NCI-H2227 treated with DMSO at 0.1 percent for 48 hours (cell line): ENCODE measurements around the gene CLEC4M.
A peak's percentile ranks its signal among the peaks of the same experiment; 100 is the strongest.
"Not testable (repeated sequence)": the region's sequence is repeated elsewhere in the genome, so short reads cannot be mapped to it uniquely, and the experiment has no call there.

Experiments
- DNase-seq: peaks from one replicate; lab custom pipeline; 2025; lab: John Stamatoyannopoulos, UW

CLEC4M gene

GRCh38 chr19:7775761-7776160 is 12.7 kb downstream of the CLEC4M start:
- DNase-seq, result no peak

DNA sequence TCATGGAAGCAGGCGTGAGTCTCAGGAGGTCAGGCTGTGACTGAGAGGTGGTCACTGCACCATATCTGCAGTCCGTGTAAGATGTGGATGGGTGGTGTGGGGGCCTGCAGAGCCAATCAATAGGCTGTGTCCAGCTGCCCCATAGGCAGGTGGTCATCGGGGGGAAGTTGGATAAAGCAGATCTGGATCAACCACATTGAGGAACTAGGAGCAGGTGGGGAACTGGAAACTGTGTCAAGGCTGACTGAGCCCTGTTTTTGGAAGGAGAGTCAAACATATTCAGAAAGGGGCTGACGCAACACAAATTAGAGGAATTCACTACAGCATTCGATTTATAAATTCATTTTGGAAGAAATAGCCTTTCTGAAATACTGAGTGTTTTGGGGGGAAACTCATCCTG is 15.0 kb downstream of the CLEC4M start:
- DNase-seq, result no peak

GRCh38 chr19:7779631-7780486 is 16.8 kb downstream of the CLEC4M start:
- peak; percentile 15 for DNase-seq

DNA sequence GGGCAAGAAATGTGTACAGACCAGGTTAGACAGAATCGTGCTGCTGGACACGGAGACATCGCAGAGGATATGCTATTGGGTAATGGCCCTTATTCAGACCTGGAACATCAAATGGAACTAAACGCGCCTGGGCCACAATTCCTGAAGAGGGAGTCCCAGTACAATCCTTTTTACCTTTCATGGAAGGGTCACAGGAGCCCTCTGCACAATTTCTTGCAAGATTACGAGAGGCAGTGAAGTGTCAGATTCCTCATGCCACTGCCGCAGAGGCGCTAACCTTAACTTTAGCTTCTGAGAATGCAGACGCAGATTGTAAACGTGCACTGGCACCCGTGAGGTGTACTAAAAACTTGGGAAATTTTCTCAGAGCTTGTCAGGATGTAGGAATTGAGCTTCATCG is 18.1 kb downstream of the CLEC4M start:
- no peak for DNase-seq

DNA sequence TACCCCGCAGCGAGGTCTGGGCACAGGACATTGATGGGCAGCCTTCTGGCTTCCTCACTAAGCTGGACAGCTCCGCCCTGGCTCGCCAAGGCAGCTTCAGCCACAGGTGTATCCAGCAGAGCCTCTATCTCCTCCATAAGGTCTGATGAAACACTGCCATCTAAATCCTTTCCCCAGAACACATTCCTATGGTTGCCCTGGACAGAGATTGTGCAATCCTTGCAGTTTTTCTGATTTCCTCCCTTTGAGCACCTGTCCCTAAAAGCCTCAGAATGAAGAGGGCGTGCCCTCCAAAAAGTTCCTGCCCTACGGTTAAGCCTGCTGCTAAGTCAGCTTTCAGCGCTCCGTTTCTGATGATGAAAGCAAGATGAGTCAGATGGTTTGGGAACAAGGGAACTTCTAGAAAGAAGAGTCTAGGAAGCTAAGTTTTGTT is 21.0 kb downstream of the CLEC4M start:
- no peak for DNase-seq

DNA sequence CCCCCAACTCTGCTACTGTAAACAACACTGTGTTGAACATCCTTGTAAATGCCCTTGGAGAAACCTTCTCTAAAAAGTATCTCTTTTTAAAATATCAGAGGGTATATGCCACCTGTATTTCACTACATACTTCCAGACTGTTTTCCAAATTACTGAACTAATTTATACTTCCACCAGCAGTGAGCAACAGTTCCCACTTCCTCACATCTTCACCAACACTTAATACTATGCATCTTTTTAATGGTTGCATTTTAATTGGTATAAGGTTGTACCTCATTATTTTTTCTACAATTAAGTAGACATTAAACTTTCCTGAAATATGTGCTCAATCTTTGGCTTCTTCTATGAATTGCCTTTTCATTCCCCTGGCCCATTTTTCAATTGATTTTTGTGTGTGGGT is 21.8 kb downstream of the CLEC4M start:
- no peak for DNase-seq

GRCh38 chr19:7787141-7787540 is 24.1 kb downstream of the CLEC4M start:
- DNase-seq, result no peak

- no peak for DNase-seq
Observed at GRCh38 chr19:7787602-7788177, 24.6 kb downstream of the CLEC4M start.

DNA sequence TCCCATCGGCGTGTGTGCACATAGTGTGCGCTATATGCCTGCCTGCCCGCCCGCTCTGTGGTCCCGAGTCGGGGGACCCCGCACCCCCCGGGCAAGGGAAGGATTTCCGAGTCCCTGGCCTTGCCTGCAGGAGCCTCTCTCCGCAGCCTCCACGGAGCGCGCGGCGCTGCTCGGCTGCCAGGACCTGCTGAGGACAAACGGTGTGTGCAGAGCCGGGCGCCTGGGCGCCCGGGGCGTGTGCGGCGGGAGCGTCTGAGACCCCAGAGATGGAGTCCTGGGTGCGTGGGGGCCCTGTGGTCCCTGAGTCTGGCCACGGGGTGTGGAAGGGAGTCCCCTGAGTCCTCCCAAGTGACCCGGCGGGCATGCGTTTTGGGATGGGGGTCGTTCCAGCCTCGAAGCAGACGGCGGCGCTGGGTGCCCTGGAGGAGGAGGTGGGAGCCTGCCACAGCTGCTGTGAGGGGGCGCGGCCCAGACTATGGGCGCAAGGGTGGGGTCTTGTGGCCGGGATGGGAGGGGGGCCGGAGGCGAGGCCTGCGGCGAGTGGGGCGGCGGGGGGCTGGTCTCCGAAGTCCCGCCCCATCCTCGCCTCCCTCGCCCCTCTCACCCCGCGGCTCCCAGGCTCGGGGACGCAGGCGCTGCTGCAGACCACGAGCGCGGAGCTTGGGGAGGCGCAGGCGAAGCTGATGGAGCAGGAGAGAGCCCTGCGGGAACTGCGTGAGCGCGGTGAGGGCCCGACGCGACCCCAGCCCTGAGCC is 25.3 kb downstream of the CLEC4M start:
- DNase-seq, result no peak

DNA sequence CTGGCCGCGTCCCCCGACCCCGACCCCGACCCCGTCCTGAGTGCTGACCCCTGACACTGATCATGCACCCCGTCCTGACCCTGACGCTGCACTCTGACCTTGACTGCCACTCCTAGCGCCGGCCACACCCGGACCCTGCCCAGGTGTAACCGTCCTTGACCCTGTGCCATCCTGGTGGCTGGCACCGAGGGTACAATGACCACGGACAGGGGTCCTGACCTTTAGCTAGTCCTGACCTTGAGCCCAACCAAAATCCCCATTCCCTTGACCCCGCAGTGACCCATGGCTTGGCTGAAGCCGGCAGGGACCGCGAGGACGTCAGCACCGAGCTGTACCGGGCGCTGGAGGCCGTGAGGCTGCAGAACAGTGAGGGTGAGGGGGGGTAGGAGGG is 25.9 kb downstream of the CLEC4M start:
- no peak for DNase-seq

DNA sequence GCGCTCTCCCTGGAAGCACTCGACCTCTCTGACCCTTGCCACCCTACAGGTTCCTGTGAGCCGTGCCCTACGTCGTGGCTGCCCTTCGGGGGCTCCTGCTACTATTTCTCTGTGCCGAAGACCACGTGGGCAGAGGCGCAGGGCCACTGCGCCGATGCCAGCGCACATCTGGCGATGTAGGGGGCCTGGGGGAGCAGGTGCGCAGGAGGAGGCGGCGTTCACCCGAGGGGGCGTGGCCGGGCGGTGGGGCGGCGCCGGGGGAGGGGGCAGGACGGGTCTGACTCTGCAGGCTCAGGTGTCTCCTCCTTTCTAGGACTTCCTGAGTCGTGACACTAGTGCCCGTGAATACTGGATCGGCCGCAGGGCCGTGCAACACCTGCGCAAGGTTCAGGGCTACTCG is 26.4 kb downstream of the CLEC4M start:
- no peak for DNase-seq

DNA sequence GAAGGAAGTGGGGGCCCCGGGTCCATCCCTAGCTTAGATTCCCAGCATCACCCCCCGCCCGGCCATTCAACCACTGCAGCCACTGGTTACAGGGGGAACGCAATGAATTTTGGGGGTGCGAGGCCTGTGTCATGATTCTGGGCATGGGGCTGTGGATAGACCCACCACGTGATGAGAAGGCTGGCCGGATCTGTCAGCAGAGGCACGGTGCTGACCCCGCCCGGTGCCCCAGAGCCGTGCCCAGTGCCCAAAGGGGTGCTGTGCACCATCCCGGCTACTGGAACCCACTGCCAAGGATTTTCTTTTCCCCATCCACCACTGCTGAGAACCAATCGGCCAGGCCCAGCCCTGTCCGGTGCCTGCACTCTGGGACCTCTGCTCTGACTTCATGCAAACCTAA is 27.4 kb downstream of the CLEC4M start:
- DNase-seq, result no peak

DNA sequence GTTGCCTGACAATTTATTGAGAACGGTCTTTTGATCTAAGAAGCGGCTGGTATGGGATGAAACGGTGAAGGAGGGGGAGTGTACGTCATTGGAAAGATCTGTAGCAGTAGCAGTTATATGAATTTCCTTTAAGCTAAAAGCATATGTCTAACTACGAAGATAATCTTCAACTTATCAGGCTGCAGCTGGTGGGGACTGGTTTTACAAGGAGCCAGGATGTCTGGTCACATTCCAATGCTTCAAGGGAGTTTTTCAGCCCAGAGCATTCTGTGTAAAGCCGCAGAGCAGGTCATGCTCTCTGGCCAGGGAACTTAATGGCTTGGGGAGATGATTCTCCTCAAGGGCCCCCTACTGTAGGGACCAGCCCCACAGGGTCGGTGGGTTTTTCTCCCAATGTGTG is 29.2 kb downstream of the CLEC4M start:
- no peak for DNase-seq

DNA sequence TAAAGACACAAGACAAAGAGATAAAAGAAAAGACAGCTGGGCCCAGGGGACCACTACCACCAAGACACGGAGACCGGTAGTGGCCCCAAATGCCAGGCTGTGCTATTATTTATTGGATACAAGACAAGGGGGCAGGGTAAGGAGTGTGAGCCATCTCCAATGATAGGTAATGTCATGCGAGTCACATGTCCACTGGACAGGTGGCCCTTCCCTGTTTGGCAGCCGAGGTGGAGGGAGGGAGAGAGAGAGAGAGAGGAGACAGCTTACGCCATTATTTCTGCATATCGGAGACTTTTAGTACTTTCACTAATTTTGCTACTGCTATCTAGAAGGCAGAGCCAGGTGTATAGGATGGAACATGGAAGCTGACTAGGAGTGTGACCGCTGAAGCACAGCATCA is 29.7 kb downstream of the CLEC4M start:
- not testable (repeated sequence) for DNase-seq

- no peak for DNase-seq
Observed at GRCh38 chr19:7793493-7793892, 30.4 kb downstream of the CLEC4M start.

GRCh38 chr19:7795555-7796161 is 32.6 kb downstream of the CLEC4M start:
- peak; percentile 84 for DNase-seq

GRCh38 chr19:7799640-7800355 is 36.8 kb downstream of the CLEC4M start:
- DNase-seq, result peak; percentile 70

DNA sequence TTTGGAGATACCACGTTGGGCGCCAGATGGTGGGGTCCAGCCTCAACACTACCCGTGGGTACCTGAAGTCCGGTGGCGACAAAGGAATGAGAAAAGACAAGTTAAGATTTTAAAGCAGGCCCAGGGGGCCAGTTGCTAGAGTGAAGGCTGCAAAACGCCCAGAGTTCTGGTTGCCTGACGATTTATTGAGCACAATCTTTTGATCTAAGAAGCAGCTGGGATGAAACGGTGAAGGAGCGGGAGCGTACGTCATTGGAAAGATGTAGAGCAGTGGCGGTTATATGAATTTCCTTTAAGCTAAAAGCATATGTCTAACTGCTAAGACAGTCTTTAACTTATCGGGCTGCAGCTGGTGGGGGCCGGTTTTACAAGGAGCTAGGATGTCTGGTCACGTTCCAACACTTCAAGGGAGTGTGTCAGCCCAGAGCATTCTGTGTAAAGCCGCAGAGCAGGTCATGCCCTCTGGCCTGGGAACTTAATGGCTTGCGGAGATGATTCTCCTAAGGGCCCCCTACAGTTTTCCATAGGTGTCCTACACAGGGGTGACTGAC is 38.1 kb downstream of the CLEC4M start:
- DNase-seq, result no peak

DNA sequence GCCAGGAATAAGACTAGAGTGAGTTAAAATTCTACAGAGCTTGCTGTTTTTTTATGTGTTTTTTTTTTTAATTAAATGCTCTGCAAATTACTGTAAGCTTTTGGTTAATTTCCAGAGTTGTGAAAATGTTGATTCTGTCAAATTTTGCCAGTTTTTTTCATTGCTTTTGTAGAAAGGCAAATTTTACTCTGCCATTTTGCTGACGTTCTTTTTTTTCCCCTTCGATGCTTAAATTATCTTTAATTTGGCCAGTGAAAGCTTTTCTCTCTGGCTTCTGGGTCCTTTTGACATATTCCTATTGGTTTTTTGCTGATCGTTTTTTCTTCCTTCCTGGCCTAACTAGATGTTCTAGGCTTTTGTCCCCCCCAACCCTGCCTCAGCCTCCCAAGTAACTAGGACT is 43.2 kb downstream of the CLEC4M start:
- no peak for DNase-seq

DNA sequence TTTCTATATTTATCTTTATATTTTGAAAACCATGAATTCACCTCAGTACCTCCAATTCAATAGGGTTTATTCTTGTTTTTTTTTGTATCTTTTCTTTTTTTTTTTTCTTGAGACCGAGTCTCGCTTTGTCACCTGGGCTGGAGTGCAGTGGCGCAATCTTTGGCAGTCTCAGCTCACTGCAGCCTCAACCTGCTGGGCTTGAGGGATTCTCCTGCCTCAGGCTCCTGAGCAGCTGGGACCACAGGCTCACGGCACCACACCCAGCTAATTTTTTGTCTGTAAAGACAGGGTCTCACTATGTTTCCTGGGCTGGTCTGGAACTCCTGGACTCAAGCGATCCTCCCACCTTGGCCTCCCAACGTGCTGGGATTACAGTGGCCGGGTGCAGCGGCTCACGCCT is 43.8 kb downstream of the CLEC4M start:
- DNase-seq, result no peak

GRCh38 chr19:7808108-7808507 is 45.1 kb downstream of the CLEC4M start:
- no peak for DNase-seq

- DNase-seq, result no peak
Observed at GRCh38 chr19:7811989-7812388, 48.9 kb downstream of the CLEC4M start.
